ENCODE results near the gene SEC63.
A peak's percentile ranks its signal among the peaks of the same experiment; 100 is the strongest.

Gene SEC63

GRCh38 chr6:107853230-107853629, 104.8 kb downstream of the SEC63 start:
- no peak for DNase-seq

GRCh38 chr6:107849325-107849724, 108.7 kb downstream of the SEC63 start:
- DNase-seq, result no peak

GRCh38 chr6:107847844-107848802, 109.9 kb downstream of the SEC63 start:
- peak; percentile 93 for DNase-seq

GRCh38 chr6:107846262-107846795, 111.7 kb downstream of the SEC63 start:
- no peak for DNase-seq

- DNase-seq, result no peak
Observed at GRCh38 chr6:107845777-107846176, 112.2 kb downstream of the SEC63 start.

GRCh38 chr6:107843400-107843799, 114.6 kb downstream of the SEC63 start:
- DNase-seq, result no peak

- DNase-seq, result no peak
Observed at GRCh38 chr6:107841275-107841670, 116.7 kb downstream of the SEC63 start.

- DNase-seq, result no peak
Observed at GRCh38 chr6:107840636-107841274, 117.3 kb downstream of the SEC63 start.

GRCh38 chr6:107833136-107833535, 124.9 kb downstream of the SEC63 start:
- DNase-seq, result no peak

GRCh38 chr6:107832151-107833056, 125.6 kb downstream of the SEC63 start:
- no peak for DNase-seq

GRCh38 chr6:107830060-107830459, 127.9 kb downstream of the SEC63 start:
- DNase-seq, result no peak

- DNase-seq, result no peak
Observed at GRCh38 chr6:107827541-107827940, 130.5 kb downstream of the SEC63 start.

- DNase-seq, result no peak
Observed at GRCh38 chr6:107823047-107823557, 134.9 kb downstream of the SEC63 start.

GRCh38 chr6:107822176-107823046, 135.6 kb downstream of the SEC63 start:
- DNase-seq, result peak; percentile 50

GRCh38 chr6:107821591-107821990, 136.4 kb downstream of the SEC63 start:
- DNase-seq, result peak; percentile 64

GRCh38 chr6:107820338-107821261, 137.4 kb downstream of the SEC63 start:
- DNase-seq, result peak; percentile 97

- DNase-seq, result peak; percentile 96
Observed at GRCh38 chr6:107819964-107820337, 138.1 kb downstream of the SEC63 start.

GRCh38 chr6:107819217-107819616, 138.8 kb downstream of the SEC63 start:
- peak; percentile 55 for DNase-seq

GRCh38 chr6:107818272-107818671, 139.7 kb downstream of the SEC63 start:
- no peak for DNase-seq

- DNase-seq, result peak; percentile 30
Observed at GRCh38 chr6:107817784-107818183, 140.2 kb downstream of the SEC63 start.
